Hair follicular keratinocyte (primary cell): ENCODE results near the gene MRAP. TPM values are rescaled to one million over a fixed set of nuclear protein-coding genes. Genes with fewer than 3 reads are reported as not detected.

Experiments used
- total RNA-seq: library from RNA; depleted of rRNA; stranded (reverse); fragments of >200 nt; gene quantifications from 2 replicates; pipeline ENCODE4 v1.2.3, GENCODE V29; 2015

MRAP gene
- total RNA-seq: not detected in 2 replicates

DNA sequence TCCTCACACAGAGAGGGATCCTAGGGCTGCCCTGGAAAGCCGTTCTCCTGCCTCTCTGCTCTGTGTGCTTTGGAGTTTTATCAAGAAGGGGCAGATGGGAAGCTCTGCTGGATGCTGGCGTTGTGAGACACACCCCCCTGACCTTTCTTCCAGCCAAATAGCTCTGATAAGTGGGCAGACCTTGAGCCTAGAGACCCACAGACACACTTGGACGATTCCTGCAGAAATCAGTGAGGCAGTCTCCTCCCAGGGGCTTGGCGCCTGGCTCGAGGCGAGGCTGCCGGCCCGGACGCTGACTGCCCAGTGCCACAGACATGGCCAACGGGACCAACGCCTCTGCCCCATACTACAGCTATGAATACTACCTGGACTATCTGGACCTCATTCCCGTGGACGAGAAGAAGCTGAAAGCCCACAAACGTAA lies at the start of gene MRAP:
MRAP (plus strand) TSS at position 198 of the 424 bp plus-strand sequence; CDS start at position 315, 117 bp downstream.

DNA sequence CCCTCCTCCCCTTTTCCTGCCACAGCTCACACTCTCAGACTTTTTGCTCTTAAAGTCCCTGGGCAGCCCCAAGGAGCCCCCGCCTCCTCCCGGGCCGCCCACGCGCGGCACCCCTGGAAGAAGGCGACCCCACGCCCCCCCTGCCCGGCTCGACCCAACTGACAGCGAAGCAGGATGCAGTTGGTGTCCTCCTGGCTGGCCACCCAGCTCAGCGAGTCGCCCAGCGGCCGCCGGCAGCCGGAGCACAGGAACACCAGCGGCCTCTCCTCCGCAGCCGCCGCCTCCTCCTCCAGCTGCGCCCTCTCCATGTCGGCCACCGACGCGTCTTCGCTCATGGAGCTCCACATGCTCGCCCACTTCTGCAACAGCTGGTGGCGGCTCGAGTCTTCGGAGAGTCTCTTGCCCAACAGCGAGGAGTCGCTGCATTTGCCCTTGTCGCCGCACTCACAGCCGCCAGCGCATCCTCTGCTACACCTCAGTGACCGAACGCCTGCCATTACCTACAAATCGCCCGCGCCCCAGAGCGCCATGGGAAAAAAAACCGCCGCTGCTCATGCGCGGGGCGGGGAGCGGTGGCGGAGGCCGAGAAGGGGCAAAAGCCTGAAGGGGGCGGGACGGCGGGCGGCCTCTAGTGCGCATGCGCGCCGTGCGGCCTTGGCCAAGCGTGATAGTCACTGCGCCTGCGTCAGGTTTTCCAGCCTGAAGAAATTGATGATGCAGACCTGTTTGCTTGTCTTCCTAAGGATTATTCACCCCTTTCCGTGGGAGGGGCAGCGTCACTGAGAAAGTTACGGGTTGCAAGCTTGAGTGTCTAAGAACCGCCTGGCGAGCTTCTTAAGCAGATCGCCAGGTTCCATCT lies 19.9 kb upstream of the MRAP start, which contains the start of gene MIS18A:
MIS18A (minus strand) TSS at position 532 of the 859 bp plus-strand sequence; CDS start at position 497, 35 bp downstream.

Other genes starting within 250 kb of the MRAP start
- 11.4 and 25.1 TPM in 2 replicates for gene MIS18A, start 19.8 kb upstream of the MRAP start, total RNA-seq
- 28.9 and 29.0 TPM in 2 replicates for gene URB1, start 94.2 kb downstream of the MRAP start, total RNA-seq
- 8.4 and 21.5 TPM in 2 replicates for gene EVA1C, start 113.9 kb downstream of the MRAP start, total RNA-seq